ENCODE data around the gene RNF212. TPM values are rescaled to one million over a fixed set of nuclear protein-coding genes. Genes with fewer than 3 reads are reported as not detected.

The RNF212 gene
- total and polyA plus RNA-seq, 9 of the 15 experiments (the other 6 are each of a cell fraction or from before 2014, with no cell fraction given), result 0.04 TPM; not detected in 8

- H4K20me1 ChIP-seq (replicated peaks; ENCODE audit: control insufficient read depth, insufficient read depth, low read length), result no peaks in the 10 kb centered on the region
- H3K79me2 ChIP-seq (ENCODE audit: control insufficient read depth, insufficient read depth, low read length), result no peaks in the 10 kb centered on the region
- no peaks in the 10 kb centered on the region; the same call in 1 of the 2 replicates for H3K9me3 ChIP-seq (replicated peaks; ENCODE audit: control insufficient read depth, insufficient read depth, low read depth, low read length)
- peaks cover 26% of the 10 kb centered on the region; the same call in 2 of the 3 replicates for H3K36me3 ChIP-seq (ENCODE audit: control insufficient read depth, insufficient read depth, low read length)
- H2AFZ ChIP-seq (ENCODE audit: low read depth, low read length), result no peak overlapping the region
- peaks cover 3 to 70% of the 10 kb centered on the region in 2 experiments; a peak in 4 of 5 replicates for H3K4me1 ChIP-seq (replicated peaks in 1 of 2; ENCODE audit: control insufficient read depth in 2 of 2, insufficient read depth in 2 of 2, low read length in 2 of 2)
- H3K9ac ChIP-seq (ENCODE audit: insufficient read depth in 1 of 2, low read depth in 2 of 2, low read length in 2 of 2), result peak overlapping the region in 1 of 2 experiments; percentile 70; a peak in 2 of 4 replicates
- no peak overlapping the region for H3K27ac ChIP-seq (ENCODE audit: extremely low read depth, low read depth, low read length)
- no peak for TF ChIP-seq NCOA1 (IDR thresholded peaks at IDR 0.05; ENCODE audit: low read depth)
- no peak for TF ChIP-seq ZNF212 (CRISPR knock-in tag; IDR thresholded peaks at IDR 0.05)
- no peak for TF ChIP-seq ZBTB17 (CRISPR knock-in tag; IDR thresholded peaks at IDR 0.05)
- TF ChIP-seq POLR2AphosphoS2 (IDR thresholded peaks at IDR 0.05; ENCODE audit: low read length), result 0 out of 2 replicates have a peak, but pooled peaks have one; percentile 50
- TF ChIP-seq POLR2A (conservative IDR thresholded peaks at IDR 0.05), result 0 out of 2 replicates have a peak, but pooled peaks have one; percentile 37
- TF ChIP-seq POLR2G (IDR thresholded peaks at IDR 0.05; ENCODE audit: low read depth, low read length), result peak; percentile 74
- TF ChIP-seq ZNF589 (CRISPR knock-in tag; IDR thresholded peaks at IDR 0.05; ENCODE audit: low read depth), result no peak
- TF ChIP-seq SNAPC5 (CRISPR knock-in tag; IDR thresholded peaks at IDR 0.05), result no peak
- TF ChIP-seq ZNF561 (CRISPR knock-in tag; conservative IDR thresholded peaks at IDR 0.05), result no peak
- TF ChIP-seq ZBTB5 (IDR thresholded peaks at IDR 0.05), result no peak
- CTCF ChIA-PET (ENCODE audit: low intra/inter-chr PET ratio), result no interaction called here
- intact Hi-C loops (cut with micrococcal nuclease) (no loop called here), in situ Hi-C loops (cut with MboI) (no loop called here)
- no peaks in the 10 kb centered on the region for H3K9me1 ChIP-seq (ENCODE audit: control insufficient read depth, insufficient read depth, low read length)
- H3K27me3 ChIP-seq (ENCODE audit: control insufficient read depth in 2 of 2, insufficient read depth in 2 of 2, low read length in 2 of 2), result no peaks in the 10 kb centered on the region
- POLR2A ChIA-PET, result interaction anchor here (0.6 to 1.4 kb wide), 5 partner anchors 9 to 554 kb away, joined by 3 to 4 read pairs (median 3); no protein-coding TSS in a partner anchor
- FAIRE-seq (no peak), ATAC-seq (peak; percentile 13; the same call in 2 of the 3 replicates), DNase-seq (ENCODE audit: extremely low read depth in 1 of 4, low spot score in 3 of 4) (peak in 1 of 4 experiments; percentile 27)
- H3K4me3 ChIP-seq, result no peak overlapping the region
- no peak overlapping the region for H3K4me2 ChIP-seq (ENCODE audit: insufficient read depth, low read length)
- WGBS (ENCODE audit: insufficient coverage, low coverage, missing lambda C conversion rate), result 35% methylated on average over 15 of the region's 26 CpGs
- no TSS peak for BruUV-seq (replicated peaks)
Observed at GRCh38 chr4:1027219-1027914, 86.0 kb downstream of the RNF212 start.

Measured in K562 (cell line).